CD4-positive, alpha-beta T cell (primary cell): Measurements from ENCODE around the gene CXCL13. TPM values are rescaled to one million over a fixed set of nuclear protein-coding genes. Genes with fewer than 3 reads are reported as not detected.
"Not testable (repeated sequence)": the region's sequence is repeated elsewhere in the genome, so short reads cannot be mapped to it uniquely, and the experiment has no call there.

ENCODE experiments used
- ATAC-seq: fragments of 200-7000 bp; cut with Tn5 transposase; one replicate; pipeline ENCODE4 v1.10.0; 2022; ENCODE audit warnings: mild to moderate bottlenecking; ENCODE audit not compliant: poor library complexity
- CTCF ChIA-PET: fragments of 350-600 bp; sonication (Branson Sonifier 250); formaldehyde crosslinking; loops from one replicate; lab custom pipeline; 2021; ENCODE audit warnings: antibody characterized with exemption, inconsistent platforms; lab: Charles Lee
- POLR2A ChIA-PET: fragments of 350-600 bp; sonication (Branson Sonifier 250); formaldehyde crosslinking; loops from one replicate; lab custom pipeline; 2021; ENCODE audit warnings: antibody characterized with exemption, inconsistent platforms; lab: Charles Lee
- DNase-seq, 14 experiments: peaks; one replicate each; pipeline ENCODE4 v3.0.0-alpha.2; 2013 to 2020; ENCODE audit warnings: mixed read lengths in 2 of 14
- H3K27ac ChIP-seq, 2 donors: one replicate each; pipeline versions ENCODE4 v1.5.1 to v1.7.0; 2013; ENCODE audit warnings: low read length in 2 of 2, low read depth in 1 of 2, mild to moderate bottlenecking in 1 of 2
- H3K27me3 ChIP-seq, 2 experiments: 1 replicate in 1 of 2; 2 replicates in 1 of 2; pipeline versions ENCODE4 v1.6.1 to v1.7.0; 2013; ENCODE audit warnings: low read length in 2 of 2, control low read depth in 1 of 2, mild to moderate bottlenecking in 1 of 2, moderate library complexity in 1 of 2; ENCODE audit not compliant: insufficient read depth in 2 of 2, control insufficient read depth in 1 of 2
- H3K36me3 ChIP-seq: one replicate; pipeline ENCODE4 v1.6.1; 2013; ENCODE audit warnings: low read length, control low read depth; ENCODE audit not compliant: insufficient read depth
- H3K4me1 ChIP-seq: one replicate; pipeline ENCODE4 v1.6.1; 2013; ENCODE audit warnings: low read length, control low read depth; ENCODE audit not compliant: insufficient read depth
- H3K4me3 ChIP-seq: one replicate; pipeline ENCODE4 v1.5.1; 2013; ENCODE audit warnings: mild to moderate bottlenecking, low read length, moderate library complexity
- H3K9me3 ChIP-seq, 2 experiments: 1 replicate in 1 of 2; 2 replicates in 1 of 2; pipeline versions ENCODE4 v1.6.1 to v1.7.0; 2013; ENCODE audit warnings: low read length in 2 of 2, mild to moderate bottlenecking in 2 of 2, control low read depth in 1 of 2, moderate library complexity in 1 of 2; ENCODE audit not compliant: control insufficient read depth in 1 of 2, insufficient read depth in 1 of 2
- H3K27ac Mint-ChIP-seq: one replicate; pipeline ENCODE4 v1.8.0; 2020; ENCODE audit warnings: mixed read lengths
- H3K27me3 Mint-ChIP-seq: one replicate; pipeline ENCODE4 v1.8.0; 2021; ENCODE audit warnings: mixed read lengths
- H3K36me3 Mint-ChIP-seq: one replicate; pipeline ENCODE4 v1.8.0; 2021; ENCODE audit warnings: low read depth, mixed read lengths
- H3K4me1 Mint-ChIP-seq: one replicate; pipeline ENCODE4 v1.8.0; 2021; ENCODE audit warnings: low read depth, mixed read lengths
- H3K4me3 Mint-ChIP-seq: one replicate; pipeline ENCODE4 v1.8.0; 2020; ENCODE audit warnings: mild to moderate bottlenecking, mixed read lengths
- H3K9me3 Mint-ChIP-seq: one replicate; pipeline ENCODE4 v1.8.0; 2020; ENCODE audit warnings: mixed read lengths
- CTCF ChIP-seq: fragments of 200-600 bp; IDR thresholded peaks from one replicate; pipeline ENCODE4 v1.8.0; 2022; ENCODE audit warnings: antibody characterized with exemption, mild to moderate bottlenecking
- intact Hi-C, 2 experiments: fragments of 100-400 bp; cut with DNase I in 1 of 2; cut with micrococcal nuclease in 1 of 2; formaldehyde crosslinking; loops; one replicate each; pipeline versions ENCODE4 v1.15.1 to v1.9.0; 2023 to 2025; cut with DNase I, micrococcal nuclease
- total RNA-seq, 174 experiments: library from RNA in 2 of 174; stranded (reverse) in 2 of 174; gene quantifications; one replicate each; pipeline ENCODE4 v1.2.3 and lab custom pipeline; 2021 to 2026

Gene CXCL13
- total RNA-seq, 2 experiments from 2014 or later, result not detected

- ChIA-PET CTCF (no interaction called here), POLR2A (no interaction called here)
- Histone ChIP-seq H3K4me1 (no peaks in the 10 kb centered on the region), H3K27ac (no peak overlapping the region), H3K9me3 (peaks cover 0 to 5% of the 10 kb centered on the region in 2 experiments), H3K27me3 (peaks cover 0 to 9% of the 10 kb centered on the region in 2 experiments), H3K4me3 (no peak overlapping the region), H3K36me3 (no peaks in the 10 kb centered on the region)
- intact Hi-C loops, result no loop called here
- DNase-seq (no peak), ATAC-seq (no peak)
- no peak for TF ChIP-seq CTCF
- H3K27ac Mint-ChIP-seq, result no peak overlapping the region
- no peaks in the 10 kb centered on the region for H3K4me1 Mint-ChIP-seq
- H3K4me3 Mint-ChIP-seq, result no peak overlapping the region
- no peaks in the 10 kb centered on the region for H3K36me3 Mint-ChIP-seq
- peaks cover 35% of the 10 kb centered on the region for H3K27me3 Mint-ChIP-seq
- peaks cover 3% of the 10 kb centered on the region for H3K9me3 Mint-ChIP-seq
Observed at GRCh38 chr4:77564231-77564630, 41.4 kb upstream of the CXCL13 start.

GRCh38 chr4:77566148-77566547 lies 39.5 kb upstream of the CXCL13 start:
- TF ChIP-seq CTCF, result no peak
- ATAC-seq (no peak), DNase-seq (no peak)
- intact Hi-C loops, result no loop called here
- Mint-ChIP-seq H3K9me3 (peaks cover 10% of the 10 kb centered on the region), H3K36me3 (no peaks in the 10 kb centered on the region), H3K27me3 (peaks cover 45% of the 10 kb centered on the region), H3K4me1 (no peaks in the 10 kb centered on the region), H3K27ac (no peak overlapping the region), H3K4me3 (no peak overlapping the region)
- CTCF ChIA-PET, result no interaction called here
- H3K4me3 ChIP-seq, result no peak overlapping the region
- H3K9me3 ChIP-seq, result peaks cover 0 to 13% of the 10 kb centered on the region in 2 experiments
- POLR2A ChIA-PET, result no interaction called here
- no peak overlapping the region for H3K27ac ChIP-seq
- H3K27me3 ChIP-seq, result peaks cover 0 to 9% of the 10 kb centered on the region in 2 experiments
- H3K36me3 ChIP-seq, result no peaks in the 10 kb centered on the region
- no peaks in the 10 kb centered on the region for H3K4me1 ChIP-seq

GRCh38 chr4:77567549-77567948 lies 38.1 kb upstream of the CXCL13 start:
- Mint-ChIP-seq H3K36me3 (no peaks in the 10 kb centered on the region), H3K9me3 (peaks cover 10% of the 10 kb centered on the region), H3K27me3 (peaks cover 45% of the 10 kb centered on the region), H3K4me1 (no peaks in the 10 kb centered on the region), H3K4me3 (no peak overlapping the region), H3K27ac (no peak overlapping the region)
- intact Hi-C loops, result no loop called here
- POLR2A ChIA-PET, result no interaction called here
- no peak for ATAC-seq
- Histone ChIP-seq H3K4me3 (no peak overlapping the region), H3K36me3 (no peaks in the 10 kb centered on the region), H3K27ac (no peak overlapping the region), H3K9me3 (peaks cover under 1 to 9% of the 10 kb centered on the region in 2 experiments), H3K4me1 (no peaks in the 10 kb centered on the region), H3K27me3 (peaks cover 0 to 9% of the 10 kb centered on the region in 2 experiments)
- CTCF ChIA-PET, result no interaction called here
- no peak for TF ChIP-seq CTCF
- DNase-seq, result no peak

GRCh38 chr4:77570508-77571214 lies 35.0 kb upstream of the CXCL13 start:
- not testable (repeated sequence) for DNase-seq

More at GRCh38 chr4:77570508-77571214, 35.0 kb upstream of the CXCL13 start:
- H3K36me3 ChIP-seq, H3K9me3 ChIP-seq, H3K4me3 ChIP-seq, H3K4me1 ChIP-seq, H3K27ac ChIP-seq, POLR2A ChIA-PET, H3K4me3 Mint-ChIP-seq, H3K4me1 Mint-ChIP-seq, intact Hi-C loops, H3K27ac Mint-ChIP-seq, CTCF ChIA-PET, H3K36me3 Mint-ChIP-seq, ATAC-seq, H3K27me3 ChIP-seq: not testable (repeated sequence)
- Mint-ChIP-seq H3K9me3 (peaks cover 10% of the 10 kb centered on the region), H3K27me3 (peaks cover 31% of the 10 kb centered on the region)
